ENCODE data around the gene LAMA5.

The LAMA5 gene

GRCh38 chr20:62330576-62331317, 36.4 kb downstream of the LAMA5 start:
- in situ Hi-C loops (cut with HindIII; ENCODE audit: low sequenced_read_pairs) = no loop called here

- in situ Hi-C loops (cut with HindIII; ENCODE audit: low sequenced_read_pairs) = no loop called here
These were observed 37.4 kb downstream of the LAMA5 start for GRCh38 chr20:62329389-62330377.

GRCh38 chr20:62328684-62329388, 38.3 kb downstream of the LAMA5 start:
- in situ Hi-C loops (cut with HindIII; ENCODE audit: low sequenced_read_pairs) = no loop called here

DNA sequence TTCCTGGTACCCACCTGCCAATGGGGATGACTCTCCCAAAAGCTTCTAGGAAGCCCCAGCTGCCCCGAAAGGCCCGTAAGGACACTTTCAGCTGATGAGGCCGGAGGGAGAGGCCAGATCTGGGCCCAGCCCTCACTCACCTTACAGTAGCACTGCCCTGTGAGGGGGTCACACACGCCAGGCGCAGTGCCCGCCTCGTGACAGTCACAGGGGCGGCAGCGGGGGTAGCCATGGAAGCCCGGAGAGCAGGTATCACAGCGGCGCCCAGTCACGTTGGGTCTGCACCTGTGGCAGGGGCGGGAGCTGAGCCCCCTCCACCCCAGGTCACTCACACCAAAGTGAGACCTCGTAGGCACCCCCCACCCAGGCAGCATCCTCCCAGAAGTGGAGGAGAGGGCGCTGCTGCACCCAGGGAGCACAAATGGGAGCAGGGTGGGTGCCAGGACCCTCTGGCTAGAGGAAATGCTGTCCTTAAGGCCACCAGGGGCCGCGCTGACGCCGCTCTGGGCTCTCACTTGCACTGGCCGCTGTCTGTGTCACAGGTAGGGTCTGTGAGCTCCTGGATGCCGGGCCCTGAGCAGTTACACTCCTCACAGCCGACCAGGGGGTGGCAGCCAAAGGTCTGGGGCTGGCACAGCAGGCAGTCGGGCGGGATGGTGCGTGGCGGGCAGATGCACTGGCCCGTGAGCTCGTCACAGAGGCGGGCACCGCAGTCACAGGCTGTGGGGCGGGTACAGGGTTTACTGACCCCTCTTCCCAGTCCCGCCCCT, 39.2 kb downstream of the LAMA5 start:
- in situ Hi-C loops (cut with HindIII; ENCODE audit: low sequenced_read_pairs) = no loop called here

DNA sequence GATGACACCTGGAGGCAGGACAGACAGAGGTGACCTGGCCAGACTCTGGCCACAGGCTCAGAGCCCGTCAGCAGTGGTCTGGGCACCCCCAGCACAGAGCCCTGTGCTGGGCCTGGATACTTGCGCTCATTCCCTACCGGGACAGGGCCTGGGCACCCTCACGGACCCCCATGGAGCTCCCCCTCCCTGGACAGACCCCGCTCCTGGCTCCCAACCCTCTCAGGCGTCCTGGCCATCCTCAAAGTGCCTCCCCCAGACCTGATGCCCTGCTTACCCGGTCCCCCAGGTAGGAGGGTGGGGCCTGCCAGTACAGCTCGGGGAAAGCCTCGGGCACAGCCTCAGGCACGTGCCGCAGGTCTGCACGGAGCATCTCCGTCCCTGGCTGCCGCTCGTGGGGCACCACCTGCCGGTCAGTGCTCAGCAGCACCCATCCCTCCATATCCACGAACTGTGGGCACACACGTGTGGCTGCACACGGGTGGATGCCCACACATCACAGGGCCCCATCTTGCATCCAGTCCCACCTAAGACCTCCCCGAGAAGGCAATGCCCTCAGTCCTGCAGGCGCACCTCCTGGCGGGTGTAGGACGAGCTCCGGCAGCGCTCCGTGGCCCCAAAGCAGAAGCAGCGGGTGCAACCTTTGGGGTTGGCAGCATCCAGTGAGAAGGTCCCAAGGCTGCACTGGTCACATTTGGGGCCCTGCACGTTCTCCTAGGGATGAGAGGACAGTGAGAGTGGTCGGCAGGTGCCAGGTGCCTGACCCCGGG, 40.0 kb downstream of the LAMA5 start:
- in situ Hi-C loops (cut with HindIII; ENCODE audit: low sequenced_read_pairs) = no loop called here

DNA sequence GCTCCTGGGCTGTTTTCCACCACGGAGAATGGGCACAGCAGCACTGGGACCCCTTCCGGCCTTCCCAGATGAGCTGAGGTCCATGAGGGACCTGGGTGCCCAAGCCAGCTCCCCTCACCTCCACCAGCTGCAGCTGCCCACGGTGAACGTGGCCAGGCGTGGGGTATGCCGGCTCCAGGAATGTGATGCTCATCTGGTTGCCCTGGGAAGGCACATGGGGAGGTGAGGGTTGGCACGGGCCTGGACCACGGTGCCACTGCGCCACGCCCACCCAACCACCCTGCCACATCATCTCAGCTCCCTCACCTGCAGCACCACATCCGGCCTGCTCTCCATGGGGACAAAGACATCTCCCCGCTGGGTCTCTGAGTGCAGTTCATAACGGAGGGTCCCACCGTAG, 40.6 kb downstream of the LAMA5 start:
- in situ Hi-C loops (cut with HindIII; ENCODE audit: low sequenced_read_pairs) = no loop called here

- in situ Hi-C loops (cut with HindIII; ENCODE audit: low sequenced_read_pairs) = no loop called here
These were observed 41.8 kb downstream of the LAMA5 start for GRCh38 chr20:62325172-62325905.

DNA sequence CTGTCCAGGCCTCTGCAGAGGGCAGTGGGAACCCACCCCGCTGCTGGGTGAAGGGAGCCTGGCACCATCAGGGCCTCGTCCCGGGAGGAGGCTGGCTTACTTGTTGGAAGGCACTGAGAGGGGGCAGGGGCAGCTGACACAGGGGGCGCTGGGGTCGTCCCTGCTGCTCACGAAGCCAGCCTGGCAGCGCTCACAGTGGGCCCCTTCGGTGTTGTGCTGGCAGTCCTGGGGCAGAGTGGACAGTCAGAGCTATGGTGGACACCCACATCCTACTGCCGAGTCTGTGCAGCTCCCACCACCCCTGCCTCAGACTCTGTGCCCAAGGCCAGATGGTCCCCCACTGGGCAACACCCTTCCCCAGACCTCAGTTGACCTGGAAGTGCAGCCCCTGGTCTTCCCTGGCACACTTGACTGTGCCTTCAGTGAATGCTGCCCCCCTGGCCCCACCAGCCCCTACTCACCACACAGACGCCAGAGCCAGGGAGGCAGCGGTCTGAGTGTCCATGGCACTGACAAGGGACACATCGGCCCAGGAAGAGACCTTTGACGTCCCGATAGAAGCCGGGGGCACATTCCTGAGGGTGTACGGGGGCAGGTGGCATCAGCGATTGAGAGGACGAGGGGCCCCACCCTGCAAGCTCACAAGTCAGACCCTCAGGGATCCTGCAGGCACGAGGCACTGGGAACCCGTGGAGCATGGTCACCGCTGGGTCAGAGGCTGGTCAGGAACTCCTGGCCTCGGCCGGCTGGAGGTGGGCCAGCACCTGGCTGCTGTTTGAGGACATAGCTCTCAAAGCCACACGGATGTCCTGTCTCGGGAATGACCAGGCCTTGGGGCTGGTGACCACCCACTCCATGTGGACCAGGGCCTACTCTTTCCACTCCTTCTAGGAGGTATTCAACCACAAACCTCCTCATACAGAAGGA, 42.9 kb downstream of the LAMA5 start:
- in situ Hi-C loops (cut with HindIII; ENCODE audit: low sequenced_read_pairs) = no loop called here

GRCh38 chr20:62323146-62323979, 43.7 kb downstream of the LAMA5 start:
- in situ Hi-C loops (cut with HindIII; ENCODE audit: low sequenced_read_pairs) = no loop called here

- in situ Hi-C loops (cut with HindIII; ENCODE audit: low sequenced_read_pairs) = no loop called here
These were observed 44.5 kb downstream of the LAMA5 start for GRCh38 chr20:62322492-62323041.

- in situ Hi-C loops (cut with HindIII; ENCODE audit: low sequenced_read_pairs) = no loop called here
These were observed 45.1 kb downstream of the LAMA5 start for GRCh38 chr20:62321975-62322374.

GRCh38 chr20:62321521-62321948, 45.6 kb downstream of the LAMA5 start:
- in situ Hi-C loops (cut with HindIII; ENCODE audit: low sequenced_read_pairs) = no loop called here

GRCh38 chr20:62320581-62321354, 46.3 kb downstream of the LAMA5 start:
- in situ Hi-C loops (cut with HindIII; ENCODE audit: low sequenced_read_pairs) = no loop called here

DNA sequence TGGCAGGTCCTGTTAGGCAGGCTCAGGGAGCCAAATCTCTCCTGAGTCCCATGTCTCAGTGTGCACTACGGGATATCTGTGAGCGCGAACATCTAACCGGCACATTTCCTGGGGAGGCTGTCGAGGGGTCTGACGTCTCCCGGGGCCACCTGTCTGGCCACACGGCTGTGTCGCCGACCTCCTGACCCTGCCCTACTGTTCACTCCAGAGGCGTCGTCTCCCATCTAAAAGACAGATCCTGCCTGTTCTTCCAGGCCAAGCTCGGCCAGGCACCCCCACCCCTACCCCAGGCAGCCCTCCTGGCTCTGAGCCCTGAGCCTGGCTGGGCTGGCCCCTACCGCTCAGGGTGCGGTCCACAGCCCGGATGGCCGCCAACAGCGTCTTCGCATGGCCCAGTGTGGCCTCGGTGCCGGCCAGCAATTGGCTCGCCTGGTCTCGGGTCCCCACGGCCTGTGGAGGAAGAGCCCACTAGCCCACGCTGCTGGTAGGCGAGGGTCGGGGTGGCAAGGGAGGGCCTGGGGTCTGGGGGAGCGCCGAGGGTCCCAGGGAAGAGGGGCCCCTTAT, 47.7 kb downstream of the LAMA5 start:
- in situ Hi-C loops (cut with HindIII; ENCODE audit: low sequenced_read_pairs) = no loop called here

- in situ Hi-C loops (cut with HindIII; ENCODE audit: low sequenced_read_pairs) = no loop called here
These were observed 48.4 kb downstream of the LAMA5 start for GRCh38 chr20:62318400-62319345.
